A549 (cell line): ENCODE measurements around the gene NUDT16. TPM values are rescaled to one million over a fixed set of nuclear protein-coding genes. Genes with fewer than 3 reads are reported as not detected.

Experiments used
- ATAC-seq, 2 experiments: fragments of 200-7000 bp in 1 of 2; fragments of >200 bp in 1 of 2; cut with Nextera tagmentation in 1 of 2; cut with Tn5 transposase in 1 of 2; 3 replicates each; pipeline versions ENCODE4 v1.8.0 to v1.9.1; 2018 to 2020; ENCODE audit warnings: mild to moderate bottlenecking in 1 of 2, moderate library complexity in 1 of 2
- CTCF ChIA-PET: fragments of 300-600 bp; sonication (Branson Sonifier 250); formaldehyde crosslinking; extraction: SDS; loops from one replicate; lab custom pipeline; 2021; ENCODE audit warnings: antibody characterized with exemption, inconsistent platforms; lab: Yijun Ruan, JAX
- POLR2A ChIA-PET: fragments of 350-600 bp; formaldehyde crosslinking; extraction: SDS; loops from one replicate; lab custom pipeline; 2021; ENCODE audit warnings: antibody characterized with exemption, inconsistent platforms; lab: Yijun Ruan, JAX
- DNase-seq, 2 experiments: peaks; one replicate each; pipeline versions ENCODE4 v3.0.0 to v3.0.0-alpha.2; 2011 to 2016; ENCODE audit warnings: low read depth in 1 of 2, low spot score in 1 of 2
- FAIRE-seq: peaks from 2 replicates; lab custom pipeline; 2011; peaks lifted over from hg19 to GRCh38; lab: Jason Lieb, UNC
- H3K27ac ChIP-seq, 2 experiments: fragments of >200 bp; sonication (Bioruptor Twin); formaldehyde crosslinking; 3 replicates each; pipeline ENCODE4 v1.5.1; 2016 to 2017
- H3K4me1 ChIP-seq: fragments of >200 bp; sonication (Bioruptor Twin); formaldehyde crosslinking; 3 replicates; pipeline ENCODE4 v1.6.1; 2016
- H3K4me2 ChIP-seq: fragments of >200 bp; sonication (Bioruptor Twin); formaldehyde crosslinking; 3 replicates; pipeline ENCODE4 v1.6.1; 2016
- H3K4me3 ChIP-seq: fragments of >200 bp; sonication (Bioruptor Twin); formaldehyde crosslinking; 3 replicates; pipeline ENCODE4 v1.5.1; 2016
- H3K9me3 ChIP-seq: fragments of >200 bp; sonication (Bioruptor Twin); formaldehyde crosslinking; 3 replicates; pipeline ENCODE4 v1.6.1; 2016
- CBX2 ChIP-seq: fragments of 200-600 bp; sonication (generic); IDR thresholded peaks from 2 replicates; pipeline ENCODE4 v1.6.1; 2016; ENCODE audit warnings: low read depth, mild to moderate bottlenecking, borderline replicate concordance
- CBX8 ChIP-seq: fragments of 200-600 bp; sonication (generic); IDR thresholded peaks from 2 replicates; pipeline ENCODE4 v1.6.1; 2016
- CHD2 ChIP-seq: fragments of 150-350 bp; IDR thresholded peaks from 2 replicates; pipeline ENCODE4 v1.6.1; 2014; ENCODE audit warnings: low read length; ENCODE audit not compliant: partially characterized antibody
- E2F6 ChIP-seq: IDR thresholded peaks from 2 replicates; pipeline ENCODE4 v1.6.1; 2012; ENCODE audit warnings: low read depth, borderline replicate concordance
- EHF ChIP-seq: fragments of 250-450 bp; sonication (Bioruptor Pico); IDR thresholded peaks from 2 replicates; pipeline ENCODE4 v1.5.0; 2020; ENCODE audit warnings: mild to moderate bottlenecking
- EHMT2 ChIP-seq: fragments of 200-600 bp; sonication (generic); IDR thresholded peaks from 2 replicates; pipeline ENCODE4 v1.6.1; 2016; ENCODE audit warnings: antibody characterized with exemption, low read depth, mild to moderate bottlenecking, moderate library complexity
- FOSL2 ChIP-seq, 2 experiments: fragments of 450-650 bp in 1 of 2; fragments of >200 bp in 1 of 2; sonication (Bioruptor Twin) in 1 of 2; formaldehyde crosslinking; IDR thresholded peaks; 2 replicates each; pipeline versions ENCODE4 v1.5.0 to v1.6.1; 2016 to 2020; ENCODE audit warnings: mild to moderate bottlenecking in 1 of 2, moderate library complexity in 1 of 2
- HDAC2 ChIP-seq: fragments of 200-600 bp; sonication (generic); IDR thresholded peaks from 2 replicates; pipeline ENCODE4 v1.6.1; 2016
- HEYL ChIP-seq: fragments of 250-450 bp; sonication (Bioruptor Pico); IDR thresholded peaks from 2 replicates; pipeline ENCODE4 v1.8.0; 2021; ENCODE audit warnings: mild to moderate bottlenecking, moderate library complexity
- HMGXB4 ChIP-seq: fragments of 250-450 bp; sonication (Bioruptor Pico); IDR thresholded peaks from 2 replicates; pipeline ENCODE4 v1.5.0; 2021; ENCODE audit warnings: mild to moderate bottlenecking, moderate library complexity, borderline replicate concordance
- HOXB13 ChIP-seq: fragments of 250-450 bp; sonication (Bioruptor Pico); IDR thresholded peaks from 2 replicates; pipeline ENCODE4 v1.5.0; 2020; ENCODE audit warnings: low read depth, mild to moderate bottlenecking, moderate library complexity
- KDM1A ChIP-seq: fragments of 200-600 bp; sonication (generic); IDR thresholded peaks from 2 replicates; pipeline ENCODE4 v1.6.1; 2016; ENCODE audit warnings: low read depth, mild to moderate bottlenecking
- MAFK ChIP-seq: fragments of 450-650 bp; IDR thresholded peaks from 2 replicates; pipeline ENCODE4 v1.6.1; 2014; ENCODE audit not compliant: partially characterized antibody
- MAX ChIP-seq: IDR thresholded peaks from 2 replicates; pipeline ENCODE4 v1.6.1; 2012
- PHF8 ChIP-seq: fragments of 200-600 bp; sonication (generic); IDR thresholded peaks from 2 replicates; pipeline ENCODE4 v1.6.1; 2016; ENCODE audit warnings: low read depth, mild to moderate bottlenecking, antibody characterized with exemption, moderate library complexity, borderline replicate concordance
- POLR2A ChIP-seq: IDR thresholded peaks from 2 replicates; pipeline ENCODE4 v1.6.1; 2012; ENCODE audit warnings: mild to moderate bottlenecking, low read length
- SMC3 ChIP-seq: fragments of >200 bp; sonication (Bioruptor Twin); formaldehyde crosslinking; IDR thresholded peaks from 3 replicates; pipeline ENCODE4 v1.6.1; 2018; ENCODE audit warnings: inconsistent platforms
- TP53 ChIP-seq: fragments of 250-450 bp; sonication (Bioruptor Pico); IDR thresholded peaks from 2 replicates; pipeline ENCODE4 v1.5.0; 2021; ENCODE audit warnings: mild to moderate bottlenecking, moderate library complexity
- ZFP36 ChIP-seq: fragments of 450-650 bp; IDR thresholded peaks from 2 replicates; pipeline ENCODE4 v1.6.1; 2014; ENCODE audit warnings: borderline replicate concordance; ENCODE audit not compliant: partially characterized antibody
- ZNF302 ChIP-seq: fragments of 250-450 bp; sonication (Bioruptor Pico); IDR thresholded peaks from 2 replicates; pipeline ENCODE4 v1.9.0; 2021; ENCODE audit warnings: inconsistent platforms, mild to moderate bottlenecking, moderate library complexity
- WGBS: methylation state at CpG from one replicate; pipeline ENCODE4 v1.1.6; 2017; ENCODE audit errors: missing lambda C conversion rate; 5-methylcytosine and 5-hydroxymethylcytosine counted together
- polyA plus RNA-seq, 4 experiments: library from polyadenylated mRNA; depleted of rRNA in 3 of 4; stranded (reverse); fragments of >200 nt; fragmentation: RNase III in 1 of 4; extraction: RNeasy Plus Mini Kit Qiagen cat#74134 plus additional on column Dnase treatment in 1 of 4; gene quantifications; 2 replicates in 3 of 4; 3 replicates in 1 of 4; pipeline ENCODE4 v1.2.3, GENCODE V29; 2011 to 2017

The NUDT16 gene
- polyA plus RNA-seq, 2 of the 4 experiments (the other 2 are of a cell fraction), result 5.6 to 11.2 TPM

- no peak for TF ChIP-seq HMGXB4
- no peak for TF ChIP-seq CBX2
- no peak for TF ChIP-seq ZFP36
- TF ChIP-seq TP53 (CRISPR knock-in tag), result no peak
Observed at GRCh38 chr3:131397889-131398288, 16.3 kb downstream of the NUDT16 start (continued).

GRCh38 chr3:131401978-131402377, 20.4 kb downstream of the NUDT16 start:
- no peaks in the 10 kb centered on the region for H3K9me3 ChIP-seq
- H3K4me1 ChIP-seq, result no peaks in the 10 kb centered on the region
- CTCF ChIA-PET, result no interaction called here
- POLR2A ChIA-PET, result no interaction called here
- TF ChIP-seq CBX2 (no peak), HEYL (CRISPR knock-in tag) (no peak), SMC3 (no peak), MAFK (no peak), POLR2A (no peak)
- no peak overlapping the region for H3K4me2 ChIP-seq
- no peak overlapping the region for H3K27ac ChIP-seq
- no peak for ATAC-seq
- no peak for FAIRE-seq
- WGBS, result 42% methylated on average over 3 of the region's 3 CpGs
- no peak for DNase-seq
- no peak overlapping the region for H3K4me3 ChIP-seq

- 60% methylated on average over 6 of the region's 6 CpGs for WGBS
- ChIA-PET POLR2A (no interaction called here), CTCF (no interaction called here)
- Histone ChIP-seq H3K4me2 (no peak overlapping the region), H3K4me1 (no peaks in the 10 kb centered on the region), H3K9me3 (no peaks in the 10 kb centered on the region), H3K27ac (no peak overlapping the region), H3K4me3 (no peak overlapping the region)
- TF ChIP-seq MAX, result no peak
- DNase-seq, result no peak
- no peak for ATAC-seq
- no peak for FAIRE-seq
Observed at GRCh38 chr3:131402391-131403039, 20.9 kb downstream of the NUDT16 start.

GRCh38 chr3:131403216-131403895, 21.8 kb downstream of the NUDT16 start:
- WGBS, result 52% methylated on average over 3 of the region's 3 CpGs
- no peak overlapping the region for H3K4me3 ChIP-seq
- DNase-seq (no peak), ATAC-seq (no peak), FAIRE-seq (no peak)
- TF ChIP-seq E2F6 (no peak), KDM1A (no peak), FOSL2 (IDR thresholded peaks at IDR 0.05) (no peak), FOSL2 (CRISPR knock-in tag; IDR thresholded peaks at IDR 0.05) (no peak), HOXB13 (no peak), ZNF302 (CRISPR knock-in tag) (no peak), CHD2 (no peak), PHF8 (no peak), EHMT2 (no peak), CBX2 (no peak), HDAC2 (no peak), CBX8 (no peak), EHF (CRISPR knock-in tag) (no peak)
- CTCF ChIA-PET, result no interaction called here
- no peak overlapping the region for H3K4me2 ChIP-seq
- H3K27ac ChIP-seq, result no peak overlapping the region
- H3K9me3 ChIP-seq, result no peaks in the 10 kb centered on the region
- H3K4me1 ChIP-seq, result no peaks in the 10 kb centered on the region
- POLR2A ChIA-PET, result no interaction called here
